GM18909 (cell line): ENCODE data around the gene FTL.

Experiments
- ATAC-seq: cut with Tn5 transposase; IDR thresholded peaks from one replicate; pipeline ENCODE4 v1.9.1; 2021; ENCODE audit warnings: mild to moderate bottlenecking; ENCODE audit not compliant: unreplicated experiment, poor library complexity

Gene FTL

GRCh38 chr19:48945415-48945814, 19.7 kb upstream of the FTL start:
- ATAC-seq = no peak

- ATAC-seq = no peak
Measured at GRCh38 chr19:48945817-48946216, 19.3 kb upstream of the FTL start.

- ATAC-seq = no peak
Measured at GRCh38 chr19:48946463-48947257, 18.4 kb upstream of the FTL start.

GRCh38 chr19:48947258-48947542, 17.9 kb upstream of the FTL start:
- no peak for ATAC-seq

GRCh38 chr19:48950159-48950558, 14.9 kb upstream of the FTL start:
- ATAC-seq = no peak

GRCh38 chr19:48950830-48951519, 14.1 kb upstream of the FTL start:
- ATAC-seq = no peak

GRCh38 chr19:48953141-48953540, 12.0 kb upstream of the FTL start:
- no peak for ATAC-seq

GRCh38 chr19:48953990-48954594, 11.0 kb upstream of the FTL start:
- no peak for ATAC-seq

- peak; percentile 88 for ATAC-seq
Measured at GRCh38 chr19:48954595-48955307, 10.4 kb upstream of the FTL start, which contains the start of gene BAX. Gene BAX (plus strand): TSS chr19:48954875. CDS start chr19:48954929, 54 bp downstream.

GRCh38 chr19:48955308-48955958, 9.7 kb upstream of the FTL start:
- no peak for ATAC-seq

- ATAC-seq = no peak
Measured at GRCh38 chr19:48958006-48958405, 7.1 kb upstream of the FTL start.

GRCh38 chr19:48959341-48960239, 5.5 kb upstream of the FTL start:
- ATAC-seq = no peak

- ATAC-seq = no peak
Measured at GRCh38 chr19:48961051-48961649, 4.0 kb upstream of the FTL start.

GRCh38 chr19:48961673-48962028, 3.5 kb upstream of the FTL start:
- ATAC-seq = no peak

GRCh38 chr19:48962029-48962848, 2.9 kb upstream of the FTL start:
- ATAC-seq = peak; percentile 33

- no peak for ATAC-seq
Measured at GRCh38 chr19:48962849-48963165, 2.3 kb upstream of the FTL start.

- peak; percentile 22 for ATAC-seq
Measured at GRCh38 chr19:48963371-48964204, 1.5 kb upstream of the FTL start.
